GM12878 (cell line): ENCODE data around the gene HOXB3. TPM values are rescaled to one million over a fixed set of nuclear protein-coding genes. Genes with fewer than 3 reads are reported as not detected.

ENCODE experiments used
- ATAC-seq: fragments of 200-7000 bp; cut with Tn5 transposase; 3 replicates; pipeline ENCODE4 v1.9.1; 2020; ENCODE audit warnings: mild to moderate bottlenecking, moderate library complexity
- BruUV-seq: library from RNA; stranded (reverse); fragments of 400-500 nt; replicated peaks from 2 replicates; lab custom pipeline; 2021; lab: Mats Ljungman, UMichigan
- CTCF ChIA-PET: fragments of 300-600 bp; sonication (Branson Sonifier 250); formaldehyde crosslinking; extraction: SDS; loops from one replicate; lab custom pipeline; 2021; ENCODE audit warnings: inconsistent platforms; lab: Yijun Ruan, JAX
- POLR2A ChIA-PET: fragments of 350-600 bp; formaldehyde crosslinking; extraction: SDS; loops from one replicate; lab custom pipeline; 2021; ENCODE audit warnings: inconsistent platforms; lab: Charles Lee
- RAD21 ChIA-PET: fragments of 300-600 bp; sonication (Branson Sonifier 250); formaldehyde crosslinking; loops from one replicate; lab custom pipeline; 2023; ENCODE audit warnings: antibody characterized with exemption; ENCODE audit not compliant: unreplicated experiment; lab: Charles Lee
- SMC1A ChIA-PET: fragments of 300-600 bp; sonication (Branson Sonifier 250); formaldehyde crosslinking; loops from one replicate; lab custom pipeline; 2023; ENCODE audit not compliant: unreplicated experiment, uncharacterized antibody; lab: Charles Lee
- DNase-seq: peaks from one replicate; pipeline ENCODE4 v3.0.0-alpha.2; 2011; ENCODE audit warnings: low read depth, low spot score
- FAIRE-seq: peaks from 3 replicates; lab custom pipeline; 2011; peaks lifted over from hg19 to GRCh38; lab: Jason Lieb, UNC
- H2AFZ ChIP-seq: 2 replicates; pipeline ENCODE4 v1.6.0; 2011; ENCODE audit warnings: low read depth, low read length, control low read depth; ENCODE audit not compliant: control insufficient read depth
- H3K27ac ChIP-seq: 2 replicates; pipeline ENCODE4 v1.5.1; 2011; ENCODE audit warnings: control low read depth; ENCODE audit not compliant: control insufficient read depth, insufficient read depth
- H3K27me3 ChIP-seq, 2 experiments: replicated peaks in 1 of 2; 2 replicates each; pipeline versions ENCODE4 v1.6.0 to v1.6.1; 2011; ENCODE audit warnings: low read length in 1 of 2; ENCODE audit not compliant: control insufficient read depth in 2 of 2, insufficient read depth in 2 of 2
- H3K36me3 ChIP-seq, 2 experiments: 2 replicates each; pipeline ENCODE4 v1.5.1; 2011; ENCODE audit warnings: low read length in 1 of 2; ENCODE audit not compliant: control insufficient read depth in 2 of 2, insufficient read depth in 2 of 2
- H3K4me1 ChIP-seq: 2 replicates; pipeline ENCODE4 v1.6.1; 2011; ENCODE audit warnings: mild to moderate bottlenecking, low read length, moderate library complexity, mixed read lengths; ENCODE audit not compliant: control insufficient read depth, insufficient read depth
- H3K4me2 ChIP-seq: 2 replicates; pipeline ENCODE4 v1.6.0; 2011; ENCODE audit warnings: control low read depth; ENCODE audit not compliant: control insufficient read depth, insufficient read depth
- H3K4me3 ChIP-seq: fragments of 200-600 bp; sonication (generic); 2 replicates; pipeline ENCODE4 v1.5.1; 2016
- H3K79me2 ChIP-seq: 2 replicates; pipeline ENCODE4 v1.6.0; 2011; ENCODE audit warnings: low read length; ENCODE audit not compliant: control insufficient read depth, insufficient read depth
- H3K9ac ChIP-seq: 2 replicates; pipeline ENCODE4 v1.8.0; 2011; ENCODE audit warnings: low read length, control low read depth, mixed read lengths; ENCODE audit not compliant: control insufficient read depth, insufficient read depth
- H3K9me3 ChIP-seq: replicated peaks from 3 replicates; pipeline ENCODE4 v1.5.1; 2011; ENCODE audit warnings: mild to moderate bottlenecking, low read length; ENCODE audit not compliant: control insufficient read depth, insufficient read depth
- H4K20me1 ChIP-seq: 2 replicates; pipeline ENCODE4 v1.6.0; 2011; ENCODE audit not compliant: control insufficient read depth, insufficient read depth
- BACH1 ChIP-seq: fragments of 450-650 bp; IDR thresholded peaks from 2 replicates; pipeline ENCODE4 v1.6.1; 2017; ENCODE audit warnings: mild to moderate bottlenecking, borderline replicate concordance
- BRCA1 ChIP-seq: IDR thresholded peaks from 2 replicates; pipeline ENCODE4 v1.6.1; 2011; ENCODE audit warnings: low read depth, low read length, improper control_type of control experiment
- CBX3 ChIP-seq: fragments of 200-600 bp; sonication (generic); IDR thresholded peaks from 2 replicates; pipeline ENCODE4 v1.6.1; 2016; ENCODE audit warnings: low read depth, borderline replicate concordance
- CEBPB ChIP-seq, 2 experiments: fragments of 150-350 bp in 1 of 2; IDR thresholded peaks; 2 replicates each; pipeline ENCODE4 v1.6.1; 2012 to 2014; ENCODE audit warnings: low read depth in 2 of 2, low read length in 2 of 2, borderline replicate concordance in 1 of 2, inconsistent platforms in 1 of 2
- MXI1 ChIP-seq: fragments of 150-350 bp; IDR thresholded peaks from 2 replicates; pipeline ENCODE4 v1.6.1; 2011; ENCODE audit warnings: low read depth, mild to moderate bottlenecking, inconsistent platforms, low read length, improper control_type of control experiment
- PAX8 ChIP-seq: fragments of 450-650 bp; IDR thresholded peaks from 2 replicates; pipeline ENCODE4 v1.6.1; 2017; ENCODE audit warnings: mild to moderate bottlenecking, moderate library complexity
- PBX3 ChIP-seq: IDR thresholded peaks from 2 replicates; pipeline ENCODE4 v1.6.1; 2011; ENCODE audit warnings: mild to moderate bottlenecking, low read depth, low read length, moderate library complexity; ENCODE audit not compliant: insufficient replicate concordance
- POLR2AphosphoS2 ChIP-seq: IDR thresholded peaks from 2 replicates; pipeline ENCODE4 v1.6.1; 2011; ENCODE audit warnings: low read depth, mild to moderate bottlenecking, low read length, improper control_type of control experiment, moderate library complexity
- POU2F2 ChIP-seq: IDR thresholded peaks from 3 replicates; pipeline ENCODE4 v1.6.1; 2011; ENCODE audit warnings: low read depth, mild to moderate bottlenecking, low read length, borderline replicate concordance
- RELB ChIP-seq: fragments of 450-650 bp; IDR thresholded peaks from 2 replicates; pipeline ENCODE4 v1.6.1; 2017; ENCODE audit warnings: low read depth, mild to moderate bottlenecking, moderate library complexity
- SUPT20H ChIP-seq: IDR thresholded peaks from 2 replicates; pipeline ENCODE4 v1.6.1; 2011; ENCODE audit warnings: low read depth, mild to moderate bottlenecking, low read length, moderate library complexity, borderline replicate concordance; ENCODE audit not compliant: control insufficient read depth
- YBX1 ChIP-seq: fragments of 450-650 bp; IDR thresholded peaks from 2 replicates; pipeline ENCODE4 v1.6.1; 2016; ENCODE audit warnings: antibody characterized with exemption
- ZNF217 ChIP-seq: fragments of 450-650 bp; IDR thresholded peaks from 2 replicates; pipeline ENCODE4 v1.6.1; 2017; ENCODE audit warnings: antibody characterized with exemption, mild to moderate bottlenecking
- WGBS: methylation state at CpG from one replicate; pipeline ENCODE4 v1.1.6; 2016; ENCODE audit warnings: low lambda C conversion rate; ENCODE audit not compliant: insufficient replicate concordance, insufficient coverage; ENCODE audit errors: missing lambda C conversion rate; 5-methylcytosine and 5-hydroxymethylcytosine counted together
- in situ Hi-C: fragments of 300-500 bp; cut with MboI; formaldehyde crosslinking; loops from 9 replicates; pipeline ENCODE4 v1.14.3; 2018; ENCODE audit warnings: mixed read lengths
- intact Hi-C: fragments of 100-400 bp; cut with micrococcal nuclease; formaldehyde crosslinking; loops from one replicate; pipeline ENCODE4 v1.14.2; 2022; ENCODE audit not compliant: unreplicated experiment
- polyA plus RNA-seq, 11 experiments: library from polyadenylated mRNA; depleted of rRNA in 4 of 11; unstranded in 6 of 11; stranded (reverse) in 5 of 11; fragments of >200 nt; fragmentation: Nextera tagmentation in 4 of 11; fragmentation: Illumina TruSeq in 1 of 11; extraction: Ambion mirVana in 4 of 11; extraction: Trizol in 1 of 11; gene quantifications; 1 replicate in 1 of 11; 2 replicates in 10 of 11; pipeline versions ENCODE4 v1.2.1 to v1.2.3, GENCODE V29; 2011 to 2016; ENCODE audit warnings: inconsistent platforms in 2 of 11, missing spikeins in 2 of 11, low read depth in 1 of 11
- total RNA-seq, 4 experiments: library from RNA; depleted of rRNA in 3 of 4; stranded (reverse); fragments of >200 nt in 3 of 4; fragmentation: Illumina TruSeq in 1 of 4; extraction: Trizol in 1 of 4; gene quantifications; 2 replicates each; pipeline versions ENCODE4 v1.2.1 to v1.2.3, GENCODE V29; 2013 to 2021
- TF ChIP-seq, protein P1 (sequence below): fragments of 150-350 bp; IDR thresholded peaks from 2 replicates; pipeline ENCODE4 v1.6.1; 2016; ENCODE audit warnings: low read depth, low read length

Gene HOXB3
- total and polyA plus RNA-seq, 10 of the 15 experiments (the other 5 are each of a cell fraction or from before 2014, with no cell fraction given): 0.19 to 7.7 (median 2.9) TPM

- no peak overlapping the region for H3K9ac ChIP-seq
- in situ Hi-C loops: no loop called here
These were observed 22.2 kb downstream of the HOXB3 start for GRCh38 chr17:48567646-48568354.

More at GRCh38 chr17:48567646-48568354, 22.2 kb downstream of the HOXB3 start:
- ChIA-PET POLR2A (interaction anchor here (1.0 kb wide), 1 partner anchor 11 kb away, joined by 3 read pairs; no protein-coding TSS in a partner anchor), CTCF (interaction anchor here (0.6 to 0.7 kb wide), 2 partner anchors 193 to 305 kb away, joined by 3 read pairs; no protein-coding TSS in a partner anchor), RAD21 (interaction anchor here (1.1 to 1.4 kb wide), 2 partner anchors 15 to 75 kb away, joined by 3 read pairs; no protein-coding TSS in a partner anchor), SMC1A (interaction anchor here (0.9 to 1.2 kb wide), 2 partner anchors 12 to 63 kb away, joined by 3 read pairs; no protein-coding TSS in a partner anchor)
- intact Hi-C loops: no loop called here
- Histone ChIP-seq H2AFZ (no peak overlapping the region), H4K20me1 (no peaks in the 10 kb centered on the region), H3K36me3 (no peaks in the 10 kb centered on the region; a peak in 1 of 4 replicates), H3K4me2 (no peak overlapping the region), H3K4me3 (no peak overlapping the region), H3K9me3 (no peaks in the 10 kb centered on the region), H3K4me1 (no peaks in the 10 kb centered on the region), H3K79me2 (no peaks in the 10 kb centered on the region), H3K27me3 (no peaks in the 10 kb centered on the region), H3K27ac (no peak overlapping the region)
- no peak for DNase-seq
- TF ChIP-seq POLR2AphosphoS2 (no peak), RELB (no peak), YBX1 (no peak), BACH1 (no peak), PBX3 (no peak), BRCA1 (no peak), POU2F2 (no peak), CBX3 (no peak), MXI1 (no peak), ZNF217 (no peak), PAX8 (no peak), CEBPB (IDR thresholded peaks at IDR 0.05; ENCODE audit: borderline replicate concordance in 1 of 2, low read depth in 2 of 2, low read length in 2 of 2) (no peak), SUPT20H (no peak)
- TF ChIP-seq, protein P1, sequence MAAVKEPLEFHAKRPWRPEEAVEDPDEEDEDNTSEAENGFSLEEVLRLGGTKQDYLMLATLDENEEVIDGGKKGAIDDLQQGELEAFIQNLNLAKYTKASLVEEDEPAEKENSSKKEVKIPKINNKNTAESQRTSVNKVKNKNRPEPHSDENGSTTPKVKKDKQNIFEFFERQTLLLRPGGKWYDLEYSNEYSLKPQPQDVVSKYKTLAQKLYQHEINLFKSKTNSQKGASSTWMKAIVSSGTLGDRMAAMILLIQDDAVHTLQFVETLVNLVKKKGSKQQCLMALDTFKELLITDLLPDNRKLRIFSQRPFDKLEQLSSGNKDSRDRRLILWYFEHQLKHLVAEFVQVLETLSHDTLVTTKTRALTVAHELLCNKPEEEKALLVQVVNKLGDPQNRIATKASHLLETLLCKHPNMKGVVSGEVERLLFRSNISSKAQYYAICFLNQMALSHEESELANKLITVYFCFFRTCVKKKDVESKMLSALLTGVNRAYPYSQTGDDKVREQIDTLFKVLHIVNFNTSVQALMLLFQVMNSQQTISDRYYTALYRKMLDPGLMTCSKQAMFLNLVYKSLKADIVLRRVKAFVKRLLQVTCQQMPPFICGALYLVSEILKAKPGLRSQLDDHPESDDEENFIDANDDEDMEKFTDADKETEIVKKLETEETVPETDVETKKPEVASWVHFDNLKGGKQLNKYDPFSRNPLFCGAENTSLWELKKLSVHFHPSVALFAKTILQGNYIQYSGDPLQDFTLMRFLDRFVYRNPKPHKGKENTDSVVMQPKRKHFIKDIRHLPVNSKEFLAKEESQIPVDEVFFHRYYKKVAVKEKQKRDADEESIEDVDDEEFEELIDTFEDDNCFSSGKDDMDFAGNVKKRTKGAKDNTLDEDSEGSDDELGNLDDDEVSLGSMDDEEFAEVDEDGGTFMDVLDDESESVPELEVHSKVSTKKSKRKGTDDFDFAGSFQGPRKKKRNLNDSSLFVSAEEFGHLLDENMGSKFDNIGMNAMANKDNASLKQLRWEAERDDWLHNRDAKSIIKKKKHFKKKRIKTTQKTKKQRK: no peak
- no peak for ATAC-seq
- no TSS peak for BruUV-seq
- 63% methylated on average over 2 of the region's 2 CpGs for WGBS
- no peak for FAIRE-seq
